NCI-H345 (cell line): ENCODE data around the gene MIEF1.

Experiments used
- DNase-seq: peaks from one replicate; lab custom pipeline; 2025; lab: John Stamatoyannopoulos, UW

MIEF1 gene

GRCh38 chr22:39470451-39471291 lies 31.4 kb upstream of the MIEF1 start:
- no peak for DNase-seq

- DNase-seq: no peak
These were observed 30.5 kb upstream of the MIEF1 start for GRCh38 chr22:39471381-39472141.

GRCh38 chr22:39472570-39473556 lies 29.2 kb upstream of the MIEF1 start:
- DNase-seq: peak; percentile 8

GRCh38 chr22:39473851-39474250 lies 28.2 kb upstream of the MIEF1 start:
- DNase-seq: no peak

- no peak for DNase-seq
These were observed 27.6 kb upstream of the MIEF1 start for GRCh38 chr22:39474351-39475111.

GRCh38 chr22:39475337-39475736 lies 26.8 kb upstream of the MIEF1 start:
- no peak for DNase-seq

- DNase-seq: no peak
These were observed 26.2 kb upstream of the MIEF1 start for GRCh38 chr22:39475902-39476301.

- no peak for DNase-seq
These were observed 25.4 kb upstream of the MIEF1 start for GRCh38 chr22:39476664-39477063.

GRCh38 chr22:39477542-39477941 lies 24.5 kb upstream of the MIEF1 start:
- DNase-seq: no peak

- no peak for DNase-seq
These were observed 23.6 kb upstream of the MIEF1 start for GRCh38 chr22:39478441-39478850.

- no peak for DNase-seq
These were observed 22.8 kb upstream of the MIEF1 start for GRCh38 chr22:39479254-39479653.

- no peak for DNase-seq
These were observed 21.5 kb upstream of the MIEF1 start for GRCh38 chr22:39480557-39480956.

- no peak for DNase-seq
These were observed 21.0 kb upstream of the MIEF1 start for GRCh38 chr22:39481054-39481453.

GRCh38 chr22:39481595-39481994 lies 20.5 kb upstream of the MIEF1 start:
- no peak for DNase-seq

- DNase-seq: no peak
These were observed 19.3 kb upstream of the MIEF1 start for GRCh38 chr22:39482768-39483167.

- no peak for DNase-seq
These were observed 14.9 kb upstream of the MIEF1 start for GRCh38 chr22:39486951-39487825.

GRCh38 chr22:39487826-39488520 lies 14.1 kb upstream of the MIEF1 start:
- no peak for DNase-seq

GRCh38 chr22:39488563-39489083 lies 13.5 kb upstream of the MIEF1 start:
- no peak for DNase-seq
